ENCODE measurements around the gene HHATL.

DNA sequence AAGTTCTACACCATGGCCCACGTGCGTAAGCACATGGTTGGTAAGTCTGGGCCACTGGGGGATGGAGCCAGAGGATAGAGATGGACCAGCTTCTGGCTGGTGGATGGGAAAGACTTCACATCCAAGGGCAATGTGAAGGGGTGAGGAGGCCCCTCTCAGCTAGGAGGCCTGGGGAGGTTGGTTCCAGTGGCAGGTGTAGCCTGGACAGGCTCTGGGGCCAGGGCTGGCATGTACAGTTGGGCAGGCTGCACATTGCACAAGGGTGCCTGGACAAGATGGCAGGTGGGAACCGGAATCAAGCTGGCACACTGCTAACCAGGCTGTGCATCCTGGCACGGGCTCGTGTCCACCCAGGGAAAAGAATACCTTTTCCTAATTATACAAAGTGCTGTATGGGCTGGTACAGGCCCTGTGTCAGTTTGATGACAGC lies 41.0 kb downstream of the HHATL start:
- TF ChIP-seq, protein P1, sequence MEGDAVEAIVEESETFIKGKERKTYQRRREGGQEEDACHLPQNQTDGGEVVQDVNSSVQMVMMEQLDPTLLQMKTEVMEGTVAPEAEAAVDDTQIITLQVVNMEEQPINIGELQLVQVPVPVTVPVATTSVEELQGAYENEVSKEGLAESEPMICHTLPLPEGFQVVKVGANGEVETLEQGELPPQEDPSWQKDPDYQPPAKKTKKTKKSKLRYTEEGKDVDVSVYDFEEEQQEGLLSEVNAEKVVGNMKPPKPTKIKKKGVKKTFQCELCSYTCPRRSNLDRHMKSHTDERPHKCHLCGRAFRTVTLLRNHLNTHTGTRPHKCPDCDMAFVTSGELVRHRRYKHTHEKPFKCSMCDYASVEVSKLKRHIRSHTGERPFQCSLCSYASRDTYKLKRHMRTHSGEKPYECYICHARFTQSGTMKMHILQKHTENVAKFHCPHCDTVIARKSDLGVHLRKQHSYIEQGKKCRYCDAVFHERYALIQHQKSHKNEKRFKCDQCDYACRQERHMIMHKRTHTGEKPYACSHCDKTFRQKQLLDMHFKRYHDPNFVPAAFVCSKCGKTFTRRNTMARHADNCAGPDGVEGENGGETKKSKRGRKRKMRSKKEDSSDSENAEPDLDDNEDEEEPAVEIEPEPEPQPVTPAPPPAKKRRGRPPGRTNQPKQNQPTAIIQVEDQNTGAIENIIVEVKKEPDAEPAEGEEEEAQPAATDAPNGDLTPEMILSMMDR (IDR thresholded peaks at IDR 0.05): no peak
- TF ChIP-seq POLR2A (IDR thresholded peaks at IDR 0.05): no peak
